Endothelial cell of umbilical vein (primary cell): ENCODE data around the gene ZNF202. TPM values are rescaled to one million over a fixed set of nuclear protein-coding genes. Genes with fewer than 3 reads are reported as not detected.

Source experiments
- BruUV-seq: library from RNA; stranded (reverse); fragments of 400-500 nt; replicated peaks from 2 replicates; lab custom pipeline; 2021; lab: Mats Ljungman, UMichigan
- CTCF ChIA-PET: fragments of 300-600, 350-600 bp; sonication (Branson Sonifier 250); formaldehyde crosslinking; loops from one replicate; lab custom pipeline; 2021; ENCODE audit warnings: antibody characterized with exemption, inconsistent platforms; lab: Charles Lee
- POLR2A ChIA-PET: fragments of 300-600, 350-600 bp; sonication (Branson Sonifier 250); formaldehyde crosslinking; loops from one replicate; lab custom pipeline; 2021; ENCODE audit warnings: antibody characterized with exemption, inconsistent platforms; lab: Charles Lee
- DNase-seq: peaks from one replicate; pipeline ENCODE4 v3.0.0-alpha.2; 2011; ENCODE audit warnings: low read depth, low spot score
- FAIRE-seq: peaks from 2 replicates; lab custom pipeline; 2011; peaks lifted over from hg19 to GRCh38; lab: Jason Lieb, UNC
- H2AFZ ChIP-seq: 2 replicates; pipeline ENCODE4 v1.6.0; 2012; ENCODE audit warnings: low read depth, low read length, control low read depth, inconsistent platforms
- H3K27ac ChIP-seq: 2 replicates; pipeline ENCODE4 v1.5.1; 2011; ENCODE audit warnings: low read depth, mild to moderate bottlenecking, control low read depth, low read length, moderate library complexity; ENCODE audit not compliant: insufficient read depth
- H3K27me3 ChIP-seq, 2 experiments: 2 replicates each; pipeline versions ENCODE4 v1.6.0 to v1.6.1; 2011; ENCODE audit warnings: low read length in 2 of 2, mixed read lengths in 1 of 2; ENCODE audit not compliant: control insufficient read depth in 2 of 2, insufficient read depth in 2 of 2
- H3K36me3 ChIP-seq, 2 experiments: 2 replicates in 1 of 2; 3 replicates in 1 of 2; pipeline ENCODE4 v1.5.1; 2011; ENCODE audit warnings: low read length in 2 of 2, mild to moderate bottlenecking in 1 of 2, moderate library complexity in 1 of 2; ENCODE audit not compliant: control insufficient read depth in 2 of 2, insufficient read depth in 2 of 2; ENCODE audit errors: extremely low read depth in 1 of 2
- H3K4me1 ChIP-seq: 3 replicates; pipeline ENCODE4 v1.5.1; 2011; ENCODE audit warnings: mild to moderate bottlenecking, low read length; ENCODE audit not compliant: control insufficient read depth, insufficient read depth; ENCODE audit errors: extremely low read depth
- H3K4me2 ChIP-seq: 2 replicates; pipeline ENCODE4 v1.6.1; 2011; ENCODE audit warnings: low read length, control low read depth, mixed read lengths; ENCODE audit not compliant: insufficient read depth
- H3K4me3 ChIP-seq, 3 experiments: fragments of 200-600 bp in 1 of 3; sonication (generic), shearing (Covaris generic) in 1 of 3; replicated peaks in 1 of 3; 2 replicates each; pipeline ENCODE4 v1.5.1; 2011 to 2016; ENCODE audit warnings: control low read depth in 3 of 3, low read length in 3 of 3, mild to moderate bottlenecking in 2 of 3, inconsistent platforms in 1 of 3, low read depth in 1 of 3, moderate library complexity in 1 of 3; ENCODE audit not compliant: insufficient read depth in 1 of 3
- H3K79me2 ChIP-seq: 2 replicates; pipeline ENCODE4 v1.6.0; 2012; ENCODE audit warnings: low read length, inconsistent platforms; ENCODE audit not compliant: control insufficient read depth, insufficient read depth
- H3K9ac ChIP-seq: replicated peaks from 2 replicates; pipeline ENCODE3; 2011; ENCODE audit warnings: low read length, control low read depth; ENCODE audit not compliant: insufficient read depth; ENCODE audit errors: extremely low read depth
- H3K9me1 ChIP-seq: replicated peaks from 3 replicates; pipeline ENCODE4 v1.6.0; 2011; ENCODE audit warnings: mild to moderate bottlenecking, low read length; ENCODE audit not compliant: control insufficient read depth, insufficient read depth; ENCODE audit errors: extremely low read depth
- H3K9me3 ChIP-seq: replicated peaks from 2 replicates; pipeline ENCODE4 v1.5.1; 2012; ENCODE audit warnings: low read length, inconsistent platforms; ENCODE audit not compliant: control insufficient read depth, insufficient read depth
- H4K20me1 ChIP-seq: replicated peaks from 2 replicates; pipeline ENCODE3; 2011; ENCODE audit warnings: mild to moderate bottlenecking, low read length; ENCODE audit not compliant: control insufficient read depth, insufficient read depth; ENCODE audit errors: extremely low read depth
- EZH2 ChIP-seq: IDR thresholded peaks from 2 replicates; pipeline ENCODE4 v1.6.1; 2012; ENCODE audit warnings: borderline replicate concordance, low read depth, mild to moderate bottlenecking, moderate library complexity, low read length, inconsistent platforms; ENCODE audit not compliant: severe bottlenecking
- FOS ChIP-seq: IDR thresholded peaks from 2 replicates; pipeline ENCODE4 v1.6.1; 2011; ENCODE audit warnings: mild to moderate bottlenecking, low read length, moderate library complexity, borderline replicate concordance; ENCODE audit not compliant: insufficient read depth
- GATA2 ChIP-seq: IDR thresholded peaks from 2 replicates; pipeline ENCODE4 v1.7.0; 2011; ENCODE audit warnings: low read depth, mild to moderate bottlenecking, moderate library complexity, mixed read lengths, low read length; ENCODE audit not compliant: insufficient read length, insufficient read depth
- JUN ChIP-seq: IDR thresholded peaks from 2 replicates; pipeline ENCODE4 v1.6.1; 2011; ENCODE audit warnings: borderline replicate concordance, low read depth; ENCODE audit not compliant: insufficient read length, insufficient read depth
- MYC ChIP-seq: IDR thresholded peaks from one replicate; pipeline ENCODE4 v1.6.1; 2011; ENCODE audit warnings: mild to moderate bottlenecking, low read depth, low read length
- POLR2A ChIP-seq: IDR thresholded peaks from 2 replicates; pipeline ENCODE4 v1.6.1; 2012; ENCODE audit warnings: low read depth, mild to moderate bottlenecking, control low read depth, low read length
- POLR2AphosphoS5 ChIP-seq: IDR thresholded peaks from 2 replicates; pipeline ENCODE4 v1.6.1; 2012; ENCODE audit warnings: low read depth, mild to moderate bottlenecking, control low read depth, low read length, moderate library complexity; ENCODE audit not compliant: insufficient read depth
- dilution Hi-C: fragments of 300-500 bp; cut with MboI; formaldehyde crosslinking; loops from one replicate; pipeline ENCODE4 v1.15.0; 2019; ENCODE audit warnings: low sequenced_read_pairs; ENCODE audit not compliant: extremely low pct_ligation_motif_present
- intact Hi-C: fragments of 100-400 bp; cut with micrococcal nuclease; formaldehyde crosslinking; loops from one replicate; pipeline ENCODE4 v1.10.0; 2022
- polyA plus RNA-seq, 4 experiments: library from polyadenylated mRNA; depleted of rRNA in 3 of 4; stranded (reverse) in 3 of 4; unstranded in 1 of 4; fragments of >200 nt; gene quantifications; 2 replicates each; pipeline versions ENCODE4 v1.2.1 to v1.2.3, GENCODE V29; 2011 to 2012; ENCODE audit warnings: missing spikeins in 1 of 4
- total RNA-seq: library from RNA; stranded (reverse); gene quantifications from 2 replicates; pipeline ENCODE4 v1.2.3, GENCODE V29; 2021
- TF ChIP-seq, protein P1 (sequence below), 2 donors: IDR thresholded peaks; 1 replicate in 1 of 2; 2 replicates in 1 of 2; pipeline ENCODE4 v1.5.1; 2011; ENCODE audit warnings: low read length in 2 of 2, mild to moderate bottlenecking in 2 of 2, moderate library complexity in 2 of 2, control low read depth in 1 of 2, inconsistent platforms in 1 of 2, low read depth in 1 of 2; ENCODE audit not compliant: insufficient read depth in 1 of 2; ENCODE audit errors: extremely low read depth in 1 of 2
- TF ChIP-seq, protein P2 (sequence below): IDR thresholded peaks from 2 replicates; pipeline ENCODE4 v1.6.1; 2011; ENCODE audit not compliant: insufficient read depth, insufficient read length

The ZNF202 gene
- total and polyA plus RNA-seq, 2 donors (not counting 3 experiments of a cell fraction or from before 2014, with no cell fraction given): 6.5 to 12.3 TPM

DNA sequence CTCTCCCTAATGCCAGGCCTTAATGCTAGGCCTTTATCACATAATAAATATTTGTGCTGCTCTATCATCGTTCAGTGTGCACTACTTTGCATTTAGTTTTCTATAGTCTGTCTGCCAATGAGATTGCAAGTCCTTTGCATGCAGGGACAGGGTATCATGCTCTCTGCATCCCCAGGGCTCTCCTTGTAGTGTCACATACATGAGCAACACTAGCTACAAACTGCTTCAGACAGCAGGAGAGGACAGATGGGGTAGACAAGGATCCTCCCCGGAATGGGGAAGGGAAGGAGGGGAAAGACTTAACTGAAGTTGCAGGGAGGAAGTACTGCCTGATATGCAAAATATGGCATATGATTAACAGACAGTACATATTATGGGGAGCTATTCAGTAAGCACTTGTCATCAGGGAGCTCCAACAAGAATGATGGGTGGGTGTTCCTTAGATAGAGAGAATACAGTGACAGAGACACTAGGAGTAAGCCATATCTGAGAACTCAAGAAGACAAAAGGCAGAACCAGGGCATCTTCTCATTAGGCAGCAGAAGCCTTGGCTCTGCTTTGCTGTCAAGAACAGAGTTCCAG, 42.8 kb downstream of the ZNF202 start:
- H3K79me2 ChIP-seq: no peaks in the 10 kb centered on the region
- no peaks in the 10 kb centered on the region for H3K9me1 ChIP-seq
- H3K4me2 ChIP-seq: no peak overlapping the region
- TF ChIP-seq MYC: no peak
- no peak for TF ChIP-seq JUN
- TF ChIP-seq GATA2: no peak
- TF ChIP-seq, protein P1, sequence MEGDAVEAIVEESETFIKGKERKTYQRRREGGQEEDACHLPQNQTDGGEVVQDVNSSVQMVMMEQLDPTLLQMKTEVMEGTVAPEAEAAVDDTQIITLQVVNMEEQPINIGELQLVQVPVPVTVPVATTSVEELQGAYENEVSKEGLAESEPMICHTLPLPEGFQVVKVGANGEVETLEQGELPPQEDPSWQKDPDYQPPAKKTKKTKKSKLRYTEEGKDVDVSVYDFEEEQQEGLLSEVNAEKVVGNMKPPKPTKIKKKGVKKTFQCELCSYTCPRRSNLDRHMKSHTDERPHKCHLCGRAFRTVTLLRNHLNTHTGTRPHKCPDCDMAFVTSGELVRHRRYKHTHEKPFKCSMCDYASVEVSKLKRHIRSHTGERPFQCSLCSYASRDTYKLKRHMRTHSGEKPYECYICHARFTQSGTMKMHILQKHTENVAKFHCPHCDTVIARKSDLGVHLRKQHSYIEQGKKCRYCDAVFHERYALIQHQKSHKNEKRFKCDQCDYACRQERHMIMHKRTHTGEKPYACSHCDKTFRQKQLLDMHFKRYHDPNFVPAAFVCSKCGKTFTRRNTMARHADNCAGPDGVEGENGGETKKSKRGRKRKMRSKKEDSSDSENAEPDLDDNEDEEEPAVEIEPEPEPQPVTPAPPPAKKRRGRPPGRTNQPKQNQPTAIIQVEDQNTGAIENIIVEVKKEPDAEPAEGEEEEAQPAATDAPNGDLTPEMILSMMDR (IDR thresholded peaks at IDR 0.05; ENCODE audit: extremely low read depth in 1 of 2, insufficient read depth in 1 of 2, low read depth in 1 of 2, low read length in 2 of 2): no peak
- TF ChIP-seq EZH2: no peak
- no peak for TF ChIP-seq POLR2A
- TF ChIP-seq, protein P2, sequence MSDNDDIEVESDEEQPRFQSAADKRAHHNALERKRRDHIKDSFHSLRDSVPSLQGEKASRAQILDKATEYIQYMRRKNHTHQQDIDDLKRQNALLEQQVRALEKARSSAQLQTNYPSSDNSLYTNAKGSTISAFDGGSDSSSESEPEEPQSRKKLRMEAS: no peak
- TF ChIP-seq FOS: no peak
- no peak for TF ChIP-seq POLR2AphosphoS5
- no peak overlapping the region for H3K9ac ChIP-seq
- no peaks in the 10 kb centered on the region for H3K4me1 ChIP-seq
- no peaks in the 10 kb centered on the region for H3K36me3 ChIP-seq
- H3K27me3 ChIP-seq: peaks cover 0 to 2% of the 10 kb centered on the region in 2 experiments
- dilution Hi-C loops (no loop called here), intact Hi-C loops (no loop called here)
- no peak overlapping the region for H3K4me3 ChIP-seq
- H2AFZ ChIP-seq: no peak overlapping the region
- no peaks in the 10 kb centered on the region for H4K20me1 ChIP-seq
- DNase-seq (no peak), FAIRE-seq (no peak)
- H3K27ac ChIP-seq: no peak overlapping the region
- BruUV-seq: no TSS peak
- ChIA-PET CTCF (interaction anchor here (1.2 to 3.1 kb wide), 3 partner anchors 9 to 44 kb away, joined by 3 to 18 read pairs (median 15); partner anchors contain the start of gene SCN3B), POLR2A (no interaction called here)
- no peaks in the 10 kb centered on the region for H3K9me3 ChIP-seq
